Measurements from ENCODE around the gene CPNE1. TPM values are rescaled to one million over a fixed set of nuclear protein-coding genes. Genes with fewer than 3 reads are reported as not detected.
"Not testable (repeated sequence)": the region's sequence is repeated elsewhere in the genome, so short reads cannot be mapped to it uniquely, and the experiment has no call there.

The CPNE1 gene
- total RNA-seq: 10 to 100 TPM; 69.1 to 84.1 TPM
- long read RNA-seq, transcript CPNE1-204 (16 exons, 1,928 nt): major isoform, 15 of 46 reads
- long read RNA-seq, partial matches to known transcripts: 3 of 46 reads
- long read RNA-seq, other reads (novel, unspliced or antisense): 28 of 46 reads

DNA sequence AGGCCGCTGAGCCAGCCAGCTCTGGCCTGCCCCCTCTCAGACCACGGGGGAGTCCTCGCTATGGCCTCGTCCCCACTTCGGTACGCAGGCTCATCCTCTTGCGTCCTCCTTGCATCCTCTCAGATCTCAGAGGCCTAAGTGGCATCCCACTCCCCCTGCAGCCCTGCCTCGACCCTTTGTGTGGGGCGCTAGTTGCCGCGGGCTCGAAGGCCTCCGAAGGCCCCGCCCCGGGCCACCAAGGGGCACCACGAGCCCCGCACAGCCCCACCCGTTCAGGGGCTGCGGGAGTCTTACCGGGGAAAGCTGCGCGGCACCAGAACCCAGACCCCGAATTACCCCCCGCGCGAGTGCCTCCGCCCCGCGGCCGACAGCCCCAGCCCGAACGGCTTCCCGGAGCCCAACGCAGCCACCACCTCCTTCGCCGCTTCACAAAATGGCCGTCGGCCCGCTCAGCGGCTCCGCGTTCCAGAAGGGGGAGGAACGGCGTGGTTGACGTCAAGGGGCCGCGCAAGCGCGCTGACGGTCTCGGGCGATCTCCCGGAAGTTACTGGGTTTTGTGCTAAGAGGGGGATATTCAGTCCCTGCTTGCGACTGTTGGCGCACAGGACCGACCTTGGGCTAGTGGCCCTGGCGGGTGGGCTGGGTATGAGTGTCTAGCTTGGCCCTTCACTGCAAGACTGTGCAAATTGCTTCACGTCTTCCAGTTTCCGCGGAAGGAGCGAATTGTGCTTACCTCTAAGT, at the start of gene CPNE1, which contains the start of gene RBM12:
TSS of gene CPNE1 (minus strand) at position 435 of the 741 bp plus-strand sequence. CDS start 31,977 bp downstream, outside the sequence.
TSS of gene RBM12 (minus strand) at position 435 of the 741 bp plus-strand sequence. CDS start 9,578 bp downstream, outside the sequence.
- intact Hi-C loops (cut with DNase I): loop anchor here in 1 of 2 donors (5.0 kb wide), 1 partner anchor 47 kb away; the partner anchor contains the start of gene SPAG4
- DNase-seq (peak; percentile 92), ATAC-seq (peak; percentile 97 to 98)

DNA sequence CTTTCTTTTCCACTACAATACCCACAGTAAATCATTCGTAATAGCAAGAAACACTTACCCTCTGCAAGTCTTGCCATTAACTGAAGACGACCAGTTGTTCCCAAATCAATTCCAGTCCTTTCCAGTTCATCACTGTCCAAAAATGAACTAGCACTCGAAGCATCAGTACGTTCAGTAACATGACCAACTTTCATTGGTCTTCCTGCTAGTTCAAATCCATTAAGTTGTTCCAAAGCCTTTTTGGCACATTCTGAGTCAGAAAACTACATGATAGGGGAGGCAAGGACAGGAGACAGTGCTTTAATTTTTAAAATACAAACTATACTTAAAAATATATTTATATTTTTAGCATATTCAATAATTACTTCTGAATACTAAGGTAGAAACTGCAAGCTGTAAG, 49.4 kb upstream of the CPNE1 start:
- ATAC-seq (no peak), DNase-seq (no peak)
- intact Hi-C loops (cut with DNase I): no loop called here

DNA sequence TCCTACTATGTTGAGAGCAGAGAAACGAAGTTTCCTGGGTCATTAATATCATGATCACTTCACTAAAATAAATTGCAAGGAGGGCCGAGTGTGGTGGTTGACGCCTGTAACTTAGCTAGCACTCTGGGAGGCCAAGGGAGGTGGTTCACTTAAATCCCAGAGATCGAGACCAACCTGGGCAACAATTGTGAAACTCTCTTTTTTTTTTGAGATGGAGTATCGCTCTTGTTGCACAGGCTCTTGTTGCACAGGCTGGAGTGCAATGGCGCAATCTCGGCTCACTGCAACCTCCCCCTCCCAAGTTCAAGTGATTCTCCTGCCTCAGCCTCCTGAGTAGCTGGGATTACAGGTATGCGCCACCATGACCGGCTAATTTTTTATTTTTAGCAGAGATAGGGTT, 48.4 kb upstream of the CPNE1 start:
- ATAC-seq; intact Hi-C loops (cut with DNase I); DNase-seq: not testable (repeated sequence)

DNA sequence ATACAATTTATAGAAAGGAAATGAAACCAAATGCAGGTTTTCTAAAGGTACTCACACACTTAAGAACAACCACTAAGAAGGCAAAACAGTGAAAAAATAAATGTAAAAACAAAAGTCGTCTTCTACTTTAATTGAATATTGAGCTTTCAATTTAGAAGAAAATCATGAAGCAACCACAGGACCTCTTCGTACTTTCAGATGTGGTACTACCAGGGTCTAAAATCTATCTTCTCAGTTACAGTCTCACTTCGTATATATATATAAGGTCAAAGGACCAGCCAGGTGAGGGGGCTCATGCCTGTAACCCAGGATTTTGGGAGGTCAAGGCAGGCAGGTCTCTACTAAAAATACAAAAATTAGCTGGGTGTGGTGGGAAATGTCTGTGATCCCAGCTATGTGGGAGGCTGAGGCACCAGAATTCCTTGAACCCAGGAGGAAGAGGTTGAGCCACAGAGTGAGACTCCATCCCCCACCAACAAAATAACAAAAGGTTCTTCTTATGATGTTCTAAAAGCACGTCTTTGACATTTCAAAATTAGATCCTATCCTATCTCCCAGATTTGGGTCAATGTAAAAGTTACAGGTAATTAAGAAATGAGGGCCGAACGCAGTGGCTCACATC, 47.0 kb upstream of the CPNE1 start:
- ATAC-seq: no peak

GRCh38 chr20:35710884-35711587, 46.3 kb upstream of the CPNE1 start:
- no peak for ATAC-seq
- DNase-seq: no peak
- intact Hi-C loops (cut with DNase I): no loop called here

More for the DNA sequence above, 47.0 kb upstream of the CPNE1 start:
- no peak for DNase-seq
- intact Hi-C loops (cut with DNase I): no loop called here

- no peak for DNase-seq
- ATAC-seq: no peak
- intact Hi-C loops (cut with DNase I): no loop called here
Measured at GRCh38 chr20:35710039-35710438, 45.3 kb upstream of the CPNE1 start.

DNA sequence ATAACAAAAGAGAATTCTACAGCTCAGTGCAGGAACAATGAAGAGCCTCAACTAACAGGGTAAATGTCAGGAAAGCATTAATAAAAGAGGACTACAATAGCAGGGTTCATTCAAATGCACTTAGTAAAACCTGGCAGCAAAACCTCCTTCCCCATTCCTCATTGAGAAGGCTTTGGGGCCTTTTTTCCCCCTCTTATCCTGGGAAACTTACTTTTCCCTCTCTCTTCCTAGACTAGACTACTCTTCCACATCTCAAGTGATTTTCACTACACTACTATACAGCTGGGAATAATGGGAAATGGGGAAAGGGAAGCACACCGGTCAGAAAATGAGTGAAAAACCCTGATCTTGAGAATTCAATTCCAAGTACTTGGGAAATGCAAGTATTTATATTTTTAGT, 44.6 kb upstream of the CPNE1 start:
- intact Hi-C loops (cut with DNase I): loop anchor here (10.0 kb wide), 1 partner anchor 176 kb away; no protein-coding TSS in a partner anchor
- no peak for DNase-seq
- ATAC-seq: no peak

- DNase-seq (no peak), ATAC-seq (no peak)
- intact Hi-C loops (cut with DNase I): loop anchor here (10.0 kb wide), 1 partner anchor 176 kb away; no protein-coding TSS in a partner anchor
Measured at GRCh38 chr20:35708502-35708901, 43.8 kb upstream of the CPNE1 start.

GRCh38 chr20:35706591-35707529, 42.2 kb upstream of the CPNE1 start:
- DNase-seq, ATAC-seq: not testable (repeated sequence)
- intact Hi-C loops (cut with DNase I): loop anchor here (10.0 kb wide), 1 partner anchor 178 kb away; no protein-coding TSS in a partner anchor

DNA sequence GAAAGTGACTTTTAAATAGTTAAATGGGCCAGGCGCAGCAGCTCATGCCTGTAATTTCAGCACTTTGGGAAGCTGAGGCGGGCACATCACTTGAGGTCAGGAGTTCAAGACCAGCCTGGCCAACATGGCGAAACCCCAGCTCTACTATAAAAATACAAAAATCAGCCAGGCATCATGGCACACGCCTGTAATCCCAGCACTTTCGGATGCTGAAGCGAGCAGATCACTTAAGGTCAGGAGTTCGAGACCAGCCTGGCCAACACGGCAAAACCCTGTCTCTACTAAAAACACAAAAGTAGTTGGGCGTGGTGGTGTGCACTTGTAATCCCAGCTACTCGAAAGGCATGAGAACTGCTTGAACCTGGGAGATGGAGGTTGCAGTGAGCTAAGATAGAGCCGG, 41.2 kb upstream of the CPNE1 start:
- DNase-seq, ATAC-seq: not testable (repeated sequence)
- intact Hi-C loops (cut with DNase I): loop anchor here (10.0 kb wide), 1 partner anchor 179 kb away; no protein-coding TSS in a partner anchor

GRCh38 chr20:35704514-35705261, 40.0 kb upstream of the CPNE1 start:
- intact Hi-C loops (cut with DNase I): loop anchor here (5.0 to 10.0 kb wide), 2 partner anchors 33 to 180 kb away; no protein-coding TSS in a partner anchor

DNA sequence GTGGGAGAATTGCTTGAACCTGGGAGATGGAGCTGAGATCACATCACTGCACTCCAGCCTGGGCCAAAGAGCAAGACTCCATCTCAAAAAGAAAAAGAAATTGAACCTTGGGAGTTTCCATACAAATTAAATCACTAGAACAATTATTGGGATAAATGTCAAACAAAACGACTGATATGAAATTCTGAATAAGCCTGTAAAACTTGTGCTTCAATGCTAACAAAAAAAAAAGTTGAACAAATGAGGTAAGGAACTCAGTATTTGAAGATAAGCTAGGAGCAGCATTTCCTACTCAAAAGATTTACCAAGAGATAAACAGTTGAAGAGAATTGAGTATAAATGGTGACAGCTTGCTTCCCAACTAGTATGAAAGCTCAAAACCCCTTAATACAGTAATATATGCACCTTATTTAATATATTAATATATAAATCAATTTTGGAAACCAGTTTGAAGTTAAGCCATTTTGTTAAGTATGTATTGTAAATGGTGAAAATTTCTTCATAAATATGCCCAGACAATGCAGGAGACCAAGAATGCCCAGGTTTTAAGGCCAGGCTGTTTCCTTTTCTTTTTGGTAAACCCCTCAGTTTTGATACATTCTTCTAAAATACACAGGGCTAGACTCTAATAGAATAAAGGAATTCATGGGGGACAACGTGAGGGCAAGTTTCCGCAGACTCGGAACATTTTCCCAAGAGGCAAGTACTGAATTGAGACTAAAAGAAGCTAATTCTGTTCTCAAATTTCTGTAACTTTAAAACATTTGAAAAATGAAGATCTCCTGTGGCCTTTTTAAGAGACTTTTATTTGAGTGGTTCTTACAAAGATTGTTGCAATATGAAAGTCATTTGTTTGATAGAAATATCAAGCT, 38.4 kb upstream of the CPNE1 start:
- ATAC-seq (no peak), DNase-seq (no peak)
- intact Hi-C loops (cut with DNase I): loop anchor here (5.0 to 10.0 kb wide), 2 partner anchors 34 to 182 kb away; no protein-coding TSS in a partner anchor

More at GRCh38 chr20:35704514-35705261, 40.0 kb upstream of the CPNE1 start:
- DNase-seq: no peak
- ATAC-seq: no peak

DNA sequence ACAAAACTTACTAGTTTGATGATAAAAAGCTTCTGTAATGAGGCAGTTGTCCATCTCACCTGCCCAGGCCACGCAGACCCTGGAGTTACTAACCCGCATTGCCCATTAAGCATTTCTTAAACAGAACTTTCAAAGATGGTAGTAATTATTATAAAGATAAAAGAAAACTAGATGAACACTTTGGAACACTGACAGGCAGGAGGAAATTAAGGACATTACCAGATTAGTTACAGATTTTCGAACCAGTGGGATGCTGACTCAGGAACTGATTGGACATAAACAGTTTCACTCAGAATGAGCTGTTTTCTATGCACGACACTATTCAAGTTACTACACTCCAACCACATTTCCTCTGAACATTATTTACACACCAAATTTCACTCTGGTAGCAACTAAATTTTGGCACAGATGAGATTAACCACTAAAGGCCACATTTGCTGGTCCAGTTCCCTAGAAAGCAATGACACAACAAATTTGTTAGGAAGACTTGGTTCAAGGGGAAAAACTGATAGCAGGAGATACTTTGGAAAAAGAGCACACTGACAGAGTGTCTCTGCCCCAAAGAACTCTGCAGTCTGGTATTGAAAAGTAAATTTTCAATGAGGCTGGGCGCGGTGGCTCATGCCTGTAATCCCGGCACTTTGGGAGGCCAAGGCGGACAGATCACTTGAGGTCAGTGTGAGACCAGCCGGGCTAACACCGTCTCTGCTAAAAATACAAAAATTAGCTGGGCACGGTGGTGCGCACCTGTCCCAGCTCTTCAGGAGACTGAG, 37.5 kb upstream of the CPNE1 start:
- no peak for DNase-seq
- intact Hi-C loops (cut with DNase I): loop anchor here (5.0 to 10.0 kb wide), 2 partner anchors 35 to 183 kb away; no protein-coding TSS in a partner anchor
- ATAC-seq: no peak

GRCh38 chr20:35700625-35701148, 36.0 kb upstream of the CPNE1 start:
- DNase-seq (no peak), ATAC-seq (no peak)
- intact Hi-C loops (cut with DNase I): loop anchor here (5.0 to 10.0 kb wide), 2 partner anchors 37 to 184 kb away; no protein-coding TSS in a partner anchor
